ENCODE data around the gene SF3B6. TPM values are rescaled to one million over a fixed set of nuclear protein-coding genes. Genes with fewer than 3 reads are reported as not detected.

SF3B6 gene
- total and polyA plus RNA-seq, 9 of the 15 experiments (the other 6 are each of a cell fraction or from before 2014, with no cell fraction given): 146 to 591 (median 295) TPM

DNA sequence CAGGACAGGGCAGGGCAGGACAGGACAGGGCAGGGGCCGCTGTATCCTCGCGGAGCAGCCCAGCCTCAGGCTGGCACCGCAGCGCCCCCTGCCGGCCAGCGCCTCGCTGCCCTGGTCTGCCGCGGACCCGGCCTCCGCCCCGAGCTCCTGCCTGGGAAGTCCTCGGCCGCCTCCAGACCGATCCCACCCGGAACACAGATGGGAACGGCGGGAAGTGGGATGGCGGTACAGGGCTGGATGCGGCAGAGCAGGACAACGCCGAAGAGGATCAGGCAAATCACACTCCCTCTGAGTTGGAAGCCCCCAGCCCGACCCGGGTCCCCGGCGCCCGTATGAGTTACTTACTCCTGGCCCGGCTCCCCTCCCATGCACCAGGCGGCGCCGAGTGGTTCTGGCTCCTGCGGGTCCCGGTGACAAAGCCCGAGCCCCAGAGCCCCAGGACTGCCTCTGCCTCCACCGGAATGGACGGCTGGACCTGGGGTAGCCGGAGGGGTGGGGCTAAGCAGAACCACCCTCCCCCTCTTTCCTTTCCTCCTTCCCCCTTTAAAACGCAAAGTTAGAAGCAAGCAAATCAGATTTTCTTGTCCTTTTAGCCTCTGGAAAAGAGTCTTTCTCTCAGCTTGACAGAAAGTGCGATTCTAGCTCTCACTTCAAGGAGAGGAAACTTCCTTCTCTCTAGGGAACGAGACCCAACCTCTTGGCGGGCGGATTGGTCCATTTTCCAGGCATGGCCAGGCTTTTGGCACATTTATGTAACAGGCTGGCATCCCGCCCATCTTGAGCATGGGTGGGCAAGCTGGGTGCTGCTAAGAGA lies 8.5 kb upstream of the SF3B6 start, which contains the start of gene TP53I3 (continued):
- TF ChIP-seq, protein P1, sequence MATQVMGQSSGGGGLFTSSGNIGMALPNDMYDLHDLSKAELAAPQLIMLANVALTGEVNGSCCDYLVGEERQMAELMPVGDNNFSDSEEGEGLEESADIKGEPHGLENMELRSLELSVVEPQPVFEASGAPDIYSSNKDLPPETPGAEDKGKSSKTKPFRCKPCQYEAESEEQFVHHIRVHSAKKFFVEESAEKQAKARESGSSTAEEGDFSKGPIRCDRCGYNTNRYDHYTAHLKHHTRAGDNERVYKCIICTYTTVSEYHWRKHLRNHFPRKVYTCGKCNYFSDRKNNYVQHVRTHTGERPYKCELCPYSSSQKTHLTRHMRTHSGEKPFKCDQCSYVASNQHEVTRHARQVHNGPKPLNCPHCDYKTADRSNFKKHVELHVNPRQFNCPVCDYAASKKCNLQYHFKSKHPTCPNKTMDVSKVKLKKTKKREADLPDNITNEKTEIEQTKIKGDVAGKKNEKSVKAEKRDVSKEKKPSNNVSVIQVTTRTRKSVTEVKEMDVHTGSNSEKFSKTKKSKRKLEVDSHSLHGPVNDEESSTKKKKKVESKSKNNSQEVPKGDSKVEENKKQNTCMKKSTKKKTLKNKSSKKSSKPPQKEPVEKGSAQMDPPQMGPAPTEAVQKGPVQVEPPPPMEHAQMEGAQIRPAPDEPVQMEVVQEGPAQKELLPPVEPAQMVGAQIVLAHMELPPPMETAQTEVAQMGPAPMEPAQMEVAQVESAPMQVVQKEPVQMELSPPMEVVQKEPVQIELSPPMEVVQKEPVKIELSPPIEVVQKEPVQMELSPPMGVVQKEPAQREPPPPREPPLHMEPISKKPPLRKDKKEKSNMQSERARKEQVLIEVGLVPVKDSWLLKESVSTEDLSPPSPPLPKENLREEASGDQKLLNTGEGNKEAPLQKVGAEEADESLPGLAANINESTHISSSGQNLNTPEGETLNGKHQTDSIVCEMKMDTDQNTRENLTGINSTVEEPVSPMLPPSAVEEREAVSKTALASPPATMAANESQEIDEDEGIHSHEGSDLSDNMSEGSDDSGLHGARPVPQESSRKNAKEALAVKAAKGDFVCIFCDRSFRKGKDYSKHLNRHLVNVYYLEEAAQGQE (IDR thresholded peaks at IDR 0.05; ENCODE audit: borderline replicate concordance): peak; percentile 85
- TF ChIP-seq, protein P1 (CRISPR knock-in tag; IDR thresholded peaks at IDR 0.05; ENCODE audit: low read depth): peak; percentile 85; the same call in 1 of the 2 replicates
- TF ChIP-seq, protein P2, sequence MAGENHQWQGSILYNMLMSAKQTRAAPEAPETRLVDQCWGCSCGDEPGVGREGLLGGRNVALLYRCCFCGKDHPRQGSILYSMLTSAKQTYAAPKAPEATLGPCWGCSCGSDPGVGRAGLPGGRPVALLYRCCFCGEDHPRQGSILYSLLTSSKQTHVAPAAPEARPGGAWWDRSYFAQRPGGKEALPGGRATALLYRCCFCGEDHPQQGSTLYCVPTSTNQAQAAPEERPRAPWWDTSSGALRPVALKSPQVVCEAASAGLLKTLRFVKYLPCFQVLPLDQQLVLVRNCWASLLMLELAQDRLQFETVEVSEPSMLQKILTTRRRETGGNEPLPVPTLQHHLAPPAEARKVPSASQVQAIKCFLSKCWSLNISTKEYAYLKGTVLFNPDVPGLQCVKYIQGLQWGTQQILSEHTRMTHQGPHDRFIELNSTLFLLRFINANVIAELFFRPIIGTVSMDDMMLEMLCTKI (IDR thresholded peaks at IDR 0.05; ENCODE audit: partially characterized antibody): no peak
- TF ChIP-seq ZNF778 (CRISPR knock-in tag; IDR thresholded peaks at IDR 0.05) (no peak), RBM25 (IDR thresholded peaks at IDR 0.05; ENCODE audit: low read depth, low read length, severe bottlenecking) (no peak), SIX5 (IDR thresholded peaks at IDR 0.05; ENCODE audit: borderline replicate concordance in 1 of 2, insufficient read depth in 1 of 2, low read depth in 1 of 2, low read length in 2 of 2) (peak in 1 of 2 experiments; percentile 15; a peak in 1 of 4 replicates), MEF2D (tag; conservative IDR thresholded peaks at IDR 0.05; ENCODE audit: low read depth) (no peak), ZNF780A (CRISPR knock-in tag; IDR thresholded peaks at IDR 0.05) (no peak), TGIF2 (CRISPR knock-in tag; IDR thresholded peaks at IDR 0.05) (peak; percentile 76; the same call in 1 of the 2 replicates), EGR1 (conservative IDR thresholded peaks at IDR 0.05) (no peak), PTBP1 (IDR thresholded peaks at IDR 0.05; ENCODE audit: low read depth, low read length) (no peak)
- TF ChIP-seq, protein P3, sequence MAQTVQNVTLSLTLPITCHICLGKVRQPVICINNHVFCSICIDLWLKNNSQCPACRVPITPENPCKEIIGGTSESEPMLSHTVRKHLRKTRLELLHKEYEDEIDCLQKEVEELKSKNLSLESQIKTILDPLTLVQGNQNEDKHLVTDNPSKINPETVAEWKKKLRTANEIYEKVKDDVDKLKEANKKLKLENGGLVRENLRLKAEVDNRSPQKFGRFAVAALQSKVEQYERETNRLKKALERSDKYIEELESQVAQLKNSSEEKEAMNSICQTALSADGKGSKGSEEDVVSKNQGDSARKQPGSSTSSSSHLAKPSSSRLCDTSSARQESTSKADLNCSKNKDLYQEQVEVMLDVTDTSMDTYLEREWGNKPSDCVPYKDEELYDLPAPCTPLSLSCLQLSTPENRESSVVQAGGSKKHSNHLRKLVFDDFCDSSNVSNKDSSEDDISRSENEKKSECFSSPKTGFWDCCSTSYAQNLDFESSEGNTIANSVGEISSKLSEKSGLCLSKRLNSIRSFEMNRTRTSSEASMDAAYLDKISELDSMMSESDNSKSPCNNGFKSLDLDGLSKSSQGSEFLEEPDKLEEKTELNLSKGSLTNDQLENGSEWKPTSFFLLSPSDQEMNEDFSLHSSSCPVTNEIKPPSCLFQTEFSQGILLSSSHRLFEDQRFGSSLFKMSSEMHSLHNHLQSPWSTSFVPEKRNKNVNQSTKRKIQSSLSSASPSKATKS (CRISPR knock-in tag; IDR thresholded peaks at IDR 0.05): no peak
- TF ChIP-seq, protein P4, sequence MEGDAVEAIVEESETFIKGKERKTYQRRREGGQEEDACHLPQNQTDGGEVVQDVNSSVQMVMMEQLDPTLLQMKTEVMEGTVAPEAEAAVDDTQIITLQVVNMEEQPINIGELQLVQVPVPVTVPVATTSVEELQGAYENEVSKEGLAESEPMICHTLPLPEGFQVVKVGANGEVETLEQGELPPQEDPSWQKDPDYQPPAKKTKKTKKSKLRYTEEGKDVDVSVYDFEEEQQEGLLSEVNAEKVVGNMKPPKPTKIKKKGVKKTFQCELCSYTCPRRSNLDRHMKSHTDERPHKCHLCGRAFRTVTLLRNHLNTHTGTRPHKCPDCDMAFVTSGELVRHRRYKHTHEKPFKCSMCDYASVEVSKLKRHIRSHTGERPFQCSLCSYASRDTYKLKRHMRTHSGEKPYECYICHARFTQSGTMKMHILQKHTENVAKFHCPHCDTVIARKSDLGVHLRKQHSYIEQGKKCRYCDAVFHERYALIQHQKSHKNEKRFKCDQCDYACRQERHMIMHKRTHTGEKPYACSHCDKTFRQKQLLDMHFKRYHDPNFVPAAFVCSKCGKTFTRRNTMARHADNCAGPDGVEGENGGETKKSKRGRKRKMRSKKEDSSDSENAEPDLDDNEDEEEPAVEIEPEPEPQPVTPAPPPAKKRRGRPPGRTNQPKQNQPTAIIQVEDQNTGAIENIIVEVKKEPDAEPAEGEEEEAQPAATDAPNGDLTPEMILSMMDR (IDR thresholded peaks at IDR 0.05 in 2 of 3, conservative IDR thresholded peaks at IDR 0.05 in 1 of 3; ENCODE audit: insufficient read depth in 2 of 3, low read depth in 1 of 3, low read length in 3 of 3): peak; percentile 85 to 95 (median 86)

Data from K562 (cell line).